NOMO-1 (cell line): ENCODE results near the gene CLRN3.

Source experiments
- DNase-seq, 2 experiments: peaks; one replicate each; lab custom pipeline; 2025; ENCODE audit not compliant: unreplicated experiment in 2 of 2; lab: John Stamatoyannopoulos, UW

CLRN3 gene

DNA sequence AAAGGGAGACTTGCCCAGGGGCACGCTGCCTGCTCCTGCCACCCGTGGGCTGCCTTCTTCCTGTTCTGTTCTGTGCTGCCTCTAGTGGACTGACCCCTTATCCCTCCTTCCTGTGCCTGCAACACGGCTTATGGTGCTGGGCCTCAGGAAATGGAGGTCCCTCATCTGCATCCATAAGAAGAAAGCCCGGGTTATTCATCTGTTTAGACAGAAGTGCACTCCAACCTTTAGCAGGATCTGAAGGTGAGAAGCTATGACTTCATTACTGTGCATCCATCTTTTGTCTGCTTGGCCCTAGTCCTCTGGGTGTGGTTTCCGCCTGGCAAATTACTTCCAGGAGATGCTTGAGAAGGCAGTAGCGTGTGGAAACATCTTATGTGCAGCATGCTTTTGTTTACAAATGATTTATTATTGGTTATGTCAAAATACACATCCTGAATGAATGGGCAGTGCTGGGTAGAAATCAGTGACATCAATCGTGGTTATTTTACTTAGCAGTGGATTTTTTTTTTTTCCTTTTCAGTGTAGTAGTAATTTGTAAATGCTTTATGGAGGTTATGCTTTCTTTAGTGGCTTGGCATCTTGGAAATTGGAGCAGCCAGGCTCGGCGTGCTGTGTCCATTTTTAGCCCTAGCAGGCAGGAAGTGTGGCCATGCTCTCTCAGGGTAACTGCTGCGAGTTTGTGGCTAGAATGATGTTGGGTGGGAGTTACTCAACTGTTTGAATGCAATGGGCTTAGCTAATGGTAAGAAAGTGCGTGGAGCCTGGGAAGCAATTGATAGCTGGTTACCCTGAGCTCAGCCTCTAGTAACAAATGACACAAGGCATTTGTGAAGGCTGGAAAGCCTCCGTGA lies 26.9 kb upstream of the CLRN3 start:
- DNase-seq = peak; percentile 82 to 86

DNA sequence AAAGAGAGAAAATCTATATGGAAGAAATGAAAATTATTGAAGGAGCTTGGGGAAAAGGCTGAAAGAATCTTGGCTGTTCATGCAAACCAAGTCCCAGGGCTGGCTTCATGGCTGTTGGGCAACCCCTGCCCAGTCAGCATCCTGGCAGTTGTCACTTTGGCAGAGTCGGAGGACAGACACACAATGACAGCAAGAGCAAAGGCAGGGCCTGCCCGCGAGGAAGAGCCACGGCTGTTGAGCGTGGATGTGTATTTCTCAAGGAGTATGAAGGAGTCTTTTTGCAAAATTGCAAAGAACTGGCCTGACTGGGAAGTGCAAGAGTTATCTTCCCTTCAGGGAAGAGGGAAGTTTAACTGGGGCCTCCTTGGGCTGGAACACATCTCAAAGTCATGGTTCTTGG lies 25.8 kb upstream of the CLRN3 start:
- DNase-seq = peak in 1 of 2 experiments; percentile 16

- no peak for DNase-seq
Measured at GRCh38 chr10:127916826-127917225, 24.1 kb upstream of the CLRN3 start.

GRCh38 chr10:127915324-127915723 lies 22.6 kb upstream of the CLRN3 start:
- DNase-seq = no peak

GRCh38 chr10:127913368-127913759 lies 20.6 kb upstream of the CLRN3 start:
- DNase-seq = no peak

DNA sequence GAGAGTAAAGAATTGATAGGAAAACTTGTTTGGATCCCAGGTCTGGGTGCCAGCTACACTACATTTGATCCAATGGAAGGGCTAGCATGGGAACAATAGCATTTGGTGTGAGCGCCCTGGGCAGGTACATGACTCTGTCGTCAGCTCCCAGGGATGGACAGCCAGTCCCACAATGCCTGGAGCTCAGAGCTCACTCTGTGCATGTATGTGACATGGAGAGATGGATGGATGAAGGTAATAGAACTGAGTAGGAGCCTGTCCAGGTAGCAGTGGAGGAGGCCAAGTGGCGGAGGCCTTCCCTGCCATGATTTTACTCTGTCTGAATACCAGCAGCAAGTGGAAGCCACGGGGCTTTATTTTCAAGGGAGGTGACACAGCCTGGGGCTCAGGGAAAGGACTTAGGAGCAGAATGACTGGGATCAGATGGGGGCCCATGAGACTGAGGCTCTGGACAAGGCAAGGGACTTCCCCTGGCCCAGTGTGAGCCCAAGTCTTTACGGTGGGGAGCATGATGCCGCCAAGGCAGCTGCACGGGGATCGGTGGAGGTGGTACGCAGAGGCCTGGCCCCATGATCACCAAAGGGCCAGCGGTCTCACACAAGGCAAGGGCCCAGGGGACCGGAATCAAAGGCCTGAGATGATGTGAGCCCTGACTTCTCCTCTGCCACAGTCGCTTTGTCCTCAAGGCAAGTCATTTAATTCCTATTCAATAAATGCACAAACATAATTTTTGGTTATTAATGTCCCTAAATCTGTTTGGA lies 20.0 kb upstream of the CLRN3 start:
- DNase-seq = no peak

- DNase-seq = no peak
Measured at GRCh38 chr10:127911867-127912257, 19.1 kb upstream of the CLRN3 start.

GRCh38 chr10:127911218-127911866 lies 18.6 kb upstream of the CLRN3 start:
- DNase-seq = no peak

GRCh38 chr10:127910464-127910770 lies 17.7 kb upstream of the CLRN3 start:
- no peak for DNase-seq

DNA sequence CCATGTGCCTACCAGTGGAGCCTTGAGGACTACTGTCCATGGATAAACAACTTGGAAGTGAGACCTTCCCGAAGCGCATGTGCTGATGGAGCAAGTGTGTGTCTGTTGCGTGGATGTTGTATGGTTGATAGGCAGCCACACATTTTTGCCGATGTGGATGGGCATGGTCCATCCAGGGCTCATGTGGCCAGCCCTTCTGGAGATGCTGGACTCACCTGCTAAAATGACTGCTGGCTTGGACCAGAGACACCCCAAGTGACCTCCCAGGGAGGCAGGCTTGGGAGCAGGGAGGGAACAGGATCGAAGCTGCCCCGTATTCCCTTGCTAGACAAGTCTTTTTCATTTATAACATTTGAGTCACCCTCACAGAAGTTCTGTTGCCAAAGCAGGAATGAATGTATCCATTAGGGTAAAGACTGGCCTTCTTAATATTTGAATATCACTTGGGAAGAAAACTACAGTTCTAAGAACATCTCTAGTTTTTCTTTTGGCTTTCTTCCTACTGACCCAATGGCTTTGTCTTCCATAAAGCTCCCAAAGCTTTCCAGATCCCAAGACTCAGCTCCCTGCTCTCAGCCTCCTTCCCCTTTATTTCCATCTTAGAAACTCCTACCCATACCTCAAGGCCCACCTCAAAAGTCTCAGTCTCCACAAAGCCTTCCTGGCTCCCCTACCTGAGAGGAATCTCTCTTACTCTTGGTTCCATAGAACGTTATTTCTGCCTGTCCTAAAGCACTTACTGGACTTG lies 17.1 kb upstream of the CLRN3 start:
- DNase-seq = no peak

GRCh38 chr10:127908959-127909267 lies 16.2 kb upstream of the CLRN3 start:
- DNase-seq = no peak

- no peak for DNase-seq
Measured at GRCh38 chr10:127908106-127908958, 15.6 kb upstream of the CLRN3 start.

- DNase-seq = peak; percentile 18 to 22
Measured at GRCh38 chr10:127907411-127908105, 14.8 kb upstream of the CLRN3 start.

DNA sequence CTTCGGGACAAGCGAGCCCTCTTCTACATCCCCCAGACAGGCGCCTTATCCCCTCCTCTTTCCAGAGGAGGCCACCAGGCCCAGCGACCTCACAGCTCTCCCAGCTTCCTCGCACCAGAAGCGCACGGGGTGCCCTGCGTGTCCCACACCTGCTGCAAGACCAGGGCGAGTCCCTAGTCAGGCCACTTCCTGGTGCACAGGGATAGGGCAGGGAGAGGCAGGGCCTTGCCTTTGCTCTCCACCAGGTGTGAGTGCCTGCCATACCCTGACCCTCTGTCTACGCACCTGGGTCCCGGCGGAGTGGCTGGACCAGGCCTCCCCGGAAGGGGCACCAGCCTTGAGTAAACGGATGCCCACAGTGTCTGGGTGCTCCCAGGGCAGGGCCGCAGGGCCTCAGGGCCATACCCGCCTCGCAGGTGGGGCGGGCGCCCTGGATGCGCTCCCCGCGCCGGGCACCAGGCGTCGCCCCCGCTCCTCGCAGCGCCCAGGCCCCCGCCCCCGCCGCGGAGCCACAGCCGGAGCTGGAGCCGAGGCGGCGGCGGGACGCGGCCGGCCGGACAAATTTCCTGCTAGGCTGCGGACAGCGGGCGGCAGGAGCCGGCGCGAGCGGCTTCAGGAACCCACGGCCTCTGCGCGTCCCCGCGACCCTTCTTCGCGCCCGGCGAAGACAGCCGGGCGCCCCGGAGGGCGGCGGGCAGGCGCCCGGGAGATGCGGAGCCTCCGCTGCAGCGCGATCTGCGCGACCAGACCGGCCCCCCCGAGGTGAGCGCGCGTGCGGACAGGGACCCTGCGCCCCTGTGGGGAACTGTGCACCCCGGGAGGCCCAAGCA lies 14.0 kb upstream of the CLRN3 start, which contains the start of gene PTPRE:
PTPRE (plus strand) TSS at position 556 of the 830 bp plus-strand sequence. CDS start 133,779 bp downstream, outside the sequence.
- DNase-seq = peak; percentile 59 to 77

- no peak for DNase-seq
Measured at GRCh38 chr10:127905848-127906261, 13.1 kb upstream of the CLRN3 start.

- DNase-seq = no peak
Measured at GRCh38 chr10:127905001-127905847, 12.5 kb upstream of the CLRN3 start.

DNA sequence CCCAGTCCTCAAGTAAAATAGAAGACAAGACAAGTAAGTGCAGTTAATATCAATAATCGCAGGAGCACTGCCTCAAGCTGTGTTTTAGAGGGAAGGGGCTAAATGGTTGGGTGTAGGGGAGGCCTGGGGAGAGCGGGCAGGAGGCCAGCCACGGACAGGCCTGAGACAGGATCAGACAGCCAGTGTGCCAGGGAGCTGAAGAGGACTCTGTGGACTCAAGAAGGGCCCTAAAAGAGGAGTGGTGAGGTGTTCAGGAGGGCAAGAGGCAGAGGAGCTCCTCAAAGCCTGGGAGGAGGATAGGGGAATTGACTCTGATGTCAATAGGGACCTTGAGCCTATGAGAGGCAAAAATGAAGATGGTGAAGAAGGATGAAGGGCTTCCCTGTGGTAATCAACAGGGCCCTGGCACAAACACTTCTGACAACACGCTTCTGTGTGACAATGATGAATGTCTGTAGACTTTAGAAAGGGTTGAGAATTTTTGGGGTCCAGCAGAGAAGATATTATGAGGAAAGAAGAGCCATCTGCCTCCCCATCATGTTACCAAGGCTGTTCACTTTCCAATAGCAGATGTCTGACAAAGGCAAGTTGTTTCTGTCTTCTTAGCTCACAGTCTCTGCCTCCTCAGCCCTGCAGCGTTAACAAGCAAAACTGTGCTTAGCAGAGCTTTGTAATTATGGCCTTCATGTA lies 11.7 kb upstream of the CLRN3 start:
- DNase-seq = no peak
